HCT116 (cell line): Measurements from ENCODE around the gene TPTE2.
"Not testable (repeated sequence)": the region's sequence is repeated elsewhere in the genome, so short reads cannot be mapped to it uniquely, and the experiment has no call there.

Source experiments
- CTCF ChIP-seq, 3 experiments: fragments of 200-600 bp in 1 of 3; sonication (generic) in 1 of 3; IDR thresholded peaks in 2 of 3; conservative IDR thresholded peaks in 1 of 3; 2 replicates each; pipeline ENCODE4 v1.5.1; 2012 to 2017; ENCODE audit warnings: low read depth in 2 of 3, low read length in 2 of 3, antibody characterized with exemption in 1 of 3, borderline replicate concordance in 1 of 3, control low read depth in 1 of 3, mild to moderate bottlenecking in 1 of 3, mixed read lengths in 1 of 3, mixed run types in 1 of 3, moderate library complexity in 1 of 3; ENCODE audit not compliant: insufficient read depth in 1 of 3
- SIN3A ChIP-seq: IDR thresholded peaks from 2 replicates; pipeline ENCODE4 v1.6.1; 2012; ENCODE audit warnings: low read depth

DNA sequence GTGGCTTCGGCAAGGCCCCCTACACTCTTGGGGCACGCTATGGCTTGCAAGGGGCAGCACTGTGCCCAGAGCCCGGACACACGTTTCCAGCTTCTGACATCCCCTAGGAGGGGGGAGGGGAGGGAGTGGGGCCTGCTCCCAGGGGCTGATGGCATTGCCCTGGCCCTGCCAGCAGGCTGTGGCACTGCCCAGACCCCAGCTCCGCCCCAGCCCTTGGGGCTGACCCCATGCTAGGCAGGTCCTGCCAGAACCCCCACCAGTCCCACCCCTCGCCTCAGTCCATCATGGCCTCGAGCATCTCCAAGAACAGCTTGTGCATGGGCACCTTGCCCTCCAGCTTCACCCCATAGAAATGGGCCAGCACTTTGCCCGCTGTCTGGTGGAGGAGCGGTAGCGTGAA, 1.6 kb downstream of the TPTE2 start:
- TF ChIP-seq CTCF (IDR thresholded peaks at IDR 0.05 in 2 of 3, conservative IDR thresholded peaks at IDR 0.05 in 1 of 3; ENCODE audit: borderline replicate concordance in 1 of 3, insufficient read depth in 1 of 3, low read depth in 2 of 3, low read length in 2 of 3); SIN3A: not testable (repeated sequence)
